ENCODE measurements around the gene FBLN5. TPM values are rescaled to one million over a fixed set of nuclear protein-coding genes. Genes with fewer than 3 reads are reported as not detected.

FBLN5 gene
- total and polyA plus RNA-seq, 9 of the 15 experiments (the other 6 are each of a cell fraction or from before 2014, with no cell fraction given): 0.11 to 0.22 TPM; not detected in 7

DNA sequence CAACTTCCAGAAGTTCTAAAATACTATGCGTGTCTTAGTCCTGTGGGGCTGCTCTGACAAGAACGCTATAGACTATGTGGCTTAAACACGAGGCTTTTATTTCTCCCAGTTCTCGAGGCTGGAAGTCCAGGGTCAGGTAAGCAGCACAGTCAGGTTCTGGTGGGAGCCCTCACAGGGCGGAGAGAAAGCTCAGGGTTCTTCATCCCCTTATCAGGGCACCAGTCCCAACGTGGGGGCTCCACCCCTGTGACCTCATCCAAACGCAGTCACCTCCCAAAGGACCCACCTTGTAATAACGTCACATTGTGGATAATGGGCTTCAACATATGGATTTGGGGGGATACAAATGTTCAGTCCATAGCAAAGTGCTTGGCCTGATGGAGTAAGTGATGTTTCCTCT, 43.0 kb downstream of the FBLN5 start (continued):
- TF ChIP-seq, protein P1, sequence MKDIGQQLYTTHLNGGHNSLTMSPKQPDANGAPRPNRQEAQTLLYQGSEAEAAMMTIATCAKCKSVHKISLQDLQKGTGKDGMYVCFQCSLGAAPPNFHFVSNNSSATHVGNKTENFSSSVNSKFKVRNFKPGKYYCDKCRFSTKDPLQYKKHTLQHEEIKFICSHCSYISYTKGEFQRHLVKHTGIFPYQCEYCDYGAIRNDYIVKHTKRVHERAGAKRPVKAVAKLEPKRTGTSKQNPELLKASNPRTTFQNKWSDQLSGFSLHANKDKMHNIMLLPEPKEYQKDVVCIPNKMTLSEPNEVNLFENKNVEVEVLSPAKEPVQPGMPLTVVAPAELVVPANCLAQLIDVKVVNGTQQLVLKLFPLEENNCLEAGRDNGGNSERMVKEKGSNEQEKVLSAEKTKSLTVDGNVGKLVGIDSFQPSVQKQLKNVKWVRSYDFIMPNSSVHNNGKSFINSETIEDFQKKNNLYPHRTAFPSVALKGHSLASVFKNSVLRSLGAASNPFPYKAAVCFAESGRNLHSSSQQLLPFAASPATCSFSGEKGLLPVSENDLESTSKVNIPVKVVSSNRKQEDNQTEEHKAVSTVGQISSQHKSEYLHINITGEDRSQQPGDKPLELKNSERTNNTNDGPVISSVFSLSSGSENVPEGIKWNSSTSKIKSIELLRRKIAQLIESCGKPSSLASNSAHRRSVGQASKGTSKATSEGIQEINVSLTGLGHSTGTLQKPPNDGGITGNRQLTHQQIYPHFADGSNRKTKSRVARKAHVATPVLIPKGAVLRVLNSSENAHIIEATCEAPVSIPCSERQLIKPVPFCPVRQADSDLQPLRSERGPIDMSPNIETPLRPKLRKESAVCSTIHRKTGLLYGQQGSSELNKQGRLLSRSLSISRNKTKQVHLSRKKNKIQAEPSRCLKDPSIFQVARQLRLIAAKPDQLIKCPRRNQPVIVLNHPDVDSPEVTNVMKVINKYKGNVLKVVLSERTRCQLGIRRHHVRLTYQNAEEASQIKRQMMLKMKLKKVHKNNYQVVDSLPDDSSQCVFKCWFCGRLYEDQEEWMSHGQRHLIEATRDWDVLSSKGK (CRISPR knock-in tag; IDR thresholded peaks at IDR 0.05): no peak
- no peak for TF ChIP-seq GABPA (tag; conservative IDR thresholded peaks at IDR 0.05; ENCODE audit: low read depth)
- TF ChIP-seq, protein P2, sequence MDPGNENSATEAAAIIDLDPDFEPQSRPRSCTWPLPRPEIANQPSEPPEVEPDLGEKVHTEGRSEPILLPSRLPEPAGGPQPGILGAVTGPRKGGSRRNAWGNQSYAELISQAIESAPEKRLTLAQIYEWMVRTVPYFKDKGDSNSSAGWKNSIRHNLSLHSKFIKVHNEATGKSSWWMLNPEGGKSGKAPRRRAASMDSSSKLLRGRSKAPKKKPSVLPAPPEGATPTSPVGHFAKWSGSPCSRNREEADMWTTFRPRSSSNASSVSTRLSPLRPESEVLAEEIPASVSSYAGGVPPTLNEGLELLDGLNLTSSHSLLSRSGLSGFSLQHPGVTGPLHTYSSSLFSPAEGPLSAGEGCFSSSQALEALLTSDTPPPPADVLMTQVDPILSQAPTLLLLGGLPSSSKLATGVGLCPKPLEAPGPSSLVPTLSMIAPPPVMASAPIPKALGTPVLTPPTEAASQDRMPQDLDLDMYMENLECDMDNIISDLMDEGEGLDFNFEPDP (CRISPR knock-in tag; IDR thresholded peaks at IDR 0.05): no peak
- TF ChIP-seq MYBL2 (IDR thresholded peaks at IDR 0.05; ENCODE audit: low read depth): no peak
- TF ChIP-seq MYBL2 (CRISPR knock-in tag; IDR thresholded peaks at IDR 0.05; ENCODE audit: borderline replicate concordance): no peak
- TF ChIP-seq MEF2A (IDR thresholded peaks at IDR 0.05; ENCODE audit: control insufficient read depth, low read depth, low read length): no peak
- no peak for TF ChIP-seq WHSC1 (IDR thresholded peaks at IDR 0.05; ENCODE audit: low read length)
- TF ChIP-seq CC2D1A (IDR thresholded peaks at IDR 0.05): no peak
- no peak for TF ChIP-seq ZNF184 (CRISPR knock-in tag; IDR thresholded peaks at IDR 0.05)

Measured in K562 (cell line).